Measurements from ENCODE around the gene ARSK.

GRCh38 chr5:95533106-95533505 is 21.8 kb upstream of the ARSK start:
- TF ChIP-seq CTCF (IDR thresholded peaks at IDR 0.05) (no peak), POLR2A (IDR thresholded peaks at IDR 0.05) (no peak)
